Thyroid gland (tissue), 4 donors: ENCODE data around the gene SDCCAG8.

Experiments used
- POLR2A ChIP-seq, 2 donors: fragments of 450-650 bp; IDR thresholded peaks; one replicate each; pipeline ENCODE4 v1.6.1; 2017; ENCODE audit warnings: antibody characterized with exemption in 2 of 2, mild to moderate bottlenecking in 2 of 2, moderate library complexity in 1 of 2
- TF ChIP-seq, protein P1 (sequence below), 6 experiments: fragments of 200-600 bp in 3 of 6; fragments of 450-650 bp in 3 of 6; sonication (generic) in 3 of 6; IDR thresholded peaks; one replicate each; pipeline ENCODE4 v1.5.1; 2016 to 2019; ENCODE audit warnings: antibody characterized with exemption in 6 of 6, mild to moderate bottlenecking in 2 of 6, inconsistent platforms in 1 of 6, moderate library complexity in 1 of 6

DNA sequence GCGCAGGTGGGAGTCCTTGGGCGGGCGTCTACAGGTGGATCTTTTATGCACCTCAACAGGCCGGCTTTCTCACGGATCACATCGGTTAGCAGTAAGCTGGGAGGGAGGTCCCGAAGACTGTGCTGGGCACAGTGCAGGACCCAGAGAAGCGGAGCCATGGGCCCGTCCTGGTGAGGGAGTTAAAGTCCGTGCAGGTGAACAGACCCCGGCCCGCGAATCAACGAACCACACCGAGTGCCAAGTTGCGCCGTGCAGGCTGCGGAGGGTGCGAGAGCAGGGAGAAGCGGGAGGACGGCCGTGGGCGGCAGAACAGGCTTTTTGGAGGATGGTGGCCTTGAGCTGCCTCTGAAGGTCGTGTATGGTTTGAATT, 233.3 kb downstream of the SDCCAG8 start:
- TF ChIP-seq, protein P1, sequence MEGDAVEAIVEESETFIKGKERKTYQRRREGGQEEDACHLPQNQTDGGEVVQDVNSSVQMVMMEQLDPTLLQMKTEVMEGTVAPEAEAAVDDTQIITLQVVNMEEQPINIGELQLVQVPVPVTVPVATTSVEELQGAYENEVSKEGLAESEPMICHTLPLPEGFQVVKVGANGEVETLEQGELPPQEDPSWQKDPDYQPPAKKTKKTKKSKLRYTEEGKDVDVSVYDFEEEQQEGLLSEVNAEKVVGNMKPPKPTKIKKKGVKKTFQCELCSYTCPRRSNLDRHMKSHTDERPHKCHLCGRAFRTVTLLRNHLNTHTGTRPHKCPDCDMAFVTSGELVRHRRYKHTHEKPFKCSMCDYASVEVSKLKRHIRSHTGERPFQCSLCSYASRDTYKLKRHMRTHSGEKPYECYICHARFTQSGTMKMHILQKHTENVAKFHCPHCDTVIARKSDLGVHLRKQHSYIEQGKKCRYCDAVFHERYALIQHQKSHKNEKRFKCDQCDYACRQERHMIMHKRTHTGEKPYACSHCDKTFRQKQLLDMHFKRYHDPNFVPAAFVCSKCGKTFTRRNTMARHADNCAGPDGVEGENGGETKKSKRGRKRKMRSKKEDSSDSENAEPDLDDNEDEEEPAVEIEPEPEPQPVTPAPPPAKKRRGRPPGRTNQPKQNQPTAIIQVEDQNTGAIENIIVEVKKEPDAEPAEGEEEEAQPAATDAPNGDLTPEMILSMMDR (IDR thresholded peaks at IDR 0.05) = no peak
- no peak for TF ChIP-seq POLR2A (IDR thresholded peaks at IDR 0.05)
